Fibroblast of villous mesenchyme (primary cell): ENCODE measurements around the gene CRAMP1. TPM values are rescaled to one million over a fixed set of nuclear protein-coding genes. Genes with fewer than 3 reads are reported as not detected.

ENCODE experiments used
- DNase-seq: peaks from one replicate; pipeline ENCODE4 v3.0.0-alpha.2; 2010; ENCODE audit warnings: low read depth
- H3K4me3 ChIP-seq: 2 replicates; pipeline ENCODE4 v1.5.1; 2011; ENCODE audit warnings: low read depth, mild to moderate bottlenecking, low read length
- CTCF ChIP-seq: IDR thresholded peaks from 2 replicates; pipeline ENCODE4 v1.5.1; 2012; ENCODE audit warnings: low read depth, mild to moderate bottlenecking, low read length; ENCODE audit not compliant: insufficient read depth
- total RNA-seq: library from RNA; depleted of rRNA; stranded (reverse); fragments of >200 nt; gene quantifications from 2 replicates; pipeline ENCODE4 v1.2.3, GENCODE V29; 2012

The CRAMP1 gene
- total RNA-seq, 1 donor = 10.4 TPM

- TF ChIP-seq CTCF = no peak
- DNase-seq = no peak
- H3K4me3 ChIP-seq = no peak overlapping the region
These were observed 41.0 kb upstream of the CRAMP1 start for GRCh38 chr16:1571012-1571671.

DNA sequence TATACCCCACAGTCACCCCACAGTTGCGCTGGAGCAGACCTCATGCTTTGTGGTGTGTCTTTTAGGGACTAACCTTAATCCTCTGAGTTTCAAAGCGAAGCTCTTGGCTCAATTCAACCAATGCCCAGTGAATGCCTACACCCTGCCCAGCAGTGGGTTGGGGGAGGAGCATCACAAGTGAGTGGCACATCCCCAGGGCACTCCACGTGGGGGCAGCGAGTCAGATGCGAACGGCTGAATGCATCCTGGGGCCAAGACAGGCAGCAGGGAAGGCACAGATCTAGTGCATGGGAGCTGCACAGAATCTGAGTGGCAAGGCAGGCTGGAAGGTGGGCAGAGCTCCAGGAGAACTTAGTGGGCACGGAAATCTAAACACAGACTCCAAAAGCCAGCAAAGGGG, 39.5 kb upstream of the CRAMP1 start:
- DNase-seq = no peak
- no peak overlapping the region for H3K4me3 ChIP-seq
- TF ChIP-seq CTCF = no peak

GRCh38 chr16:1573301-1573700, 38.9 kb upstream of the CRAMP1 start:
- TF ChIP-seq CTCF = no peak
- DNase-seq = no peak
- no peak overlapping the region for H3K4me3 ChIP-seq

DNA sequence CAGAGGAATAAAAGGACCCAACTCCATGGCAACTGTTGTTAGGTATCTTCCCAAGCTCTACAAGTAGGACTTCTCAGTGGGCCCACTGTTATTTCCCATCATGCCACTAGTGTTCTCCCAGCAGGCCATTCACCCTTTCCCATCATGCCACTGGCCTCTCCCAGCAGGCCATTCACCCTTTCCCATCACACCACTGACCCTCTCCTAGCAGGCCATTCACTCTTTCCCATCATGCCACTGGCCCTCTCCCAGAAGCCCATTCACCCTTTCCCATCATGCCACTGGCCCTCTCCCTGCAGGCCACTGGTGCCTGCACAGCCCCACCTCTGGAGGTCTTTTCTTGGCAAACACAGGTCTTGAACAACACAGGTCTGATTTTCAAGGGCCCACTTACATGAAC, 36.6 kb upstream of the CRAMP1 start:
- TF ChIP-seq CTCF = no peak
- no peak overlapping the region for H3K4me3 ChIP-seq
- no peak for DNase-seq

DNA sequence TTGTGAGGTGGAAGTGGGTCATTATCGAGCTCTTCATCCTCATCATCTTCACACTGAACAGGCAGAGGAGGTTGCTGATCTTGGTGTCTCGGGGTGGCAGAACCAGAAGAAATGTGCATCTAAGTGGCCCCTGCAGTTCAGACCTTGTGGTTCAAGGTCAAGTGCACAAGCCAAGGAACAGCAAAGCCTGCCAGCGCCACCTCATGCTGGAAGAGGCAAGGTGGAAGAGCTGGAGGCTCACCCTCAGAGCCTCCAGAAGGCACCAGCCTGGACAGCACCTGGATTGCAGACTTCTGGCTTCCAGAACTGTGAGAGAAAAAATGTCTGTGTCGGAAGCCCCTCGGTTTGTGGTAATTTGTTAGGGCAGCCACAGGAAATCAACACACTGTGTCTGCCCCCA, 32.9 kb upstream of the CRAMP1 start:
- no peak overlapping the region for H3K4me3 ChIP-seq
- DNase-seq = no peak
- TF ChIP-seq CTCF = no peak

DNA sequence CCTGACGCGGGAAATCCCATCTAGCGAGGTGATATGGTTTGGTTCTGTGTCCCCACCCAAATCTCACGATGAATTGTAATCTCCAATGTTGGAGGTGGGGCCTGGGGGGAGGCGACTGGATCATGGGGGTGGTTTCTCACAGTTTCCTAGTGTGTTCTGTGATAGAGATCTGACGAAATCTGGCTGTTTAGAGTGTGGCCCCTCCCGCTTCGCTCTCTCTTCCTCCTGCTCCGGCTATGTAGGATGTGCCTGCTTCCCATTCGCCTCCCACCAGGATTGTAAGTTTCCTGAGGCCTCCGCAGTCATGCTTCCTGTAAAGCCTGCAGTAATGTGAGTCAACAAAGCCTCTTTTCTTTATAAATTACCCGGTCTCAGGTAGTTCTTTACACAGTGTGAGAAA, 31.9 kb upstream of the CRAMP1 start:
- no peak overlapping the region for H3K4me3 ChIP-seq
- DNase-seq = no peak
- no peak for TF ChIP-seq CTCF

- no peak for TF ChIP-seq CTCF
- no peak overlapping the region for H3K4me3 ChIP-seq
- no peak for DNase-seq
These were observed 31.2 kb upstream of the CRAMP1 start for GRCh38 chr16:1580956-1581355.
